ENCODE results near the gene FUBP3. TPM values are rescaled to one million over a fixed set of nuclear protein-coding genes. Genes with fewer than 3 reads are reported as not detected.
"Not testable (repeated sequence)": the region's sequence is repeated elsewhere in the genome, so short reads cannot be mapped to it uniquely, and the experiment has no call there.

FUBP3 gene
- total RNA-seq, 1 donor: 37.6 TPM

DNA sequence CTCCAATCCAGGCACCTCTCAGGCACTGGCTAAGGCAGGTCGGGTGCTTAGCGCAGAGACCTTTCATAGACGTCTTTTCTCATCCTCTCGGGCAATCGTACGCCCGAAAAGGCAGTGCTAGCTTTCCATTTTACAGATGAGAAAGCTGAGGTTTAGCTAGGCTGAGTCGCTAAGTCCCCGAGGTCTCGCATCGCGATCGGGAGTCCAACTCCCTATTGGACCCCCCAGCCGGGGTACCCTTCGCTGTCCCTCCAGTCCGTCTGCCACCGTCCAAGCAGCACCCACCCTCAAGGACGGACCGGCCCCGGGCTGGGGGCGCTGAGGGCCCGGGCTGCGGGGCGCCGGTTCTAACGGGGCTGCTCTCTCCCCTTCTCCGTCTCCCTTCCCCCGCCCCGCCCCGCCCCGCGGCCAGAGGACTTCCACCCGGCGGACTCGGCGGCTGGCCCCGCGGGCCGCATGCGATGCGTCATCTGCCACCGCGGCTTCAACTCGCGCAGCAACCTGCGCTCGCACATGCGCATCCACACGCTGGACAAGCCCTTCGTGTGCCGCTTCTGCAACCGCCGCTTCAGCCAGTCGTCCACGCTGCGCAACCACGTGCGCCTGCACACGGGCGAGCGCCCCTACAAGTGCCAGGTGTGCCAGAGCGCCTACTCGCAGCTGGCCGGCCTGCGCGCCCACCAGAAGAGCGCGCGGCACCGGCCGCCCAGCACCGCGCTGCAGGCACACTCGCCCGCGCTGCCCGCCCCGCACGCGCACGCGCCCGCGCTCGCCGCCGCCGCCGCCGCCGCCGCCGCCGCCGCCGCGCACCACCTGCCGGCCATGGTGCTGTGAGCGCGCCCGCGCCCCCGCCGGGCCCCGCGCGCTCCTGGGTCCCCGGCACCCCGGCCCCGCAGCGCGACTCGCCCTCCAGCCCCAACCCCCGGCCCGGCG lies 101.7 kb downstream of the FUBP3 start:
- peak overlapping the region; percentile 64 for H3K4me3 ChIP-seq (ENCODE audit: low read depth, low read length)
- no peak for TF ChIP-seq CTCF (IDR thresholded peaks at IDR 0.05; ENCODE audit: insufficient read depth, low read length)
- peak; percentile 71 for DNase-seq (ENCODE audit: low read depth)

GRCh38 chr9:130681769-130682420 lies 102.5 kb downstream of the FUBP3 start:
- no peak for DNase-seq (ENCODE audit: low read depth)
- TF ChIP-seq CTCF (IDR thresholded peaks at IDR 0.05; ENCODE audit: insufficient read depth, low read length): no peak
- peak overlapping the region; percentile 54 for H3K4me3 ChIP-seq (ENCODE audit: low read depth, low read length)

- DNase-seq (ENCODE audit: low read depth): peak; percentile 74
- TF ChIP-seq CTCF (IDR thresholded peaks at IDR 0.05; ENCODE audit: insufficient read depth, low read length): peak; percentile 78
- peak overlapping the region; percentile 29 for H3K4me3 ChIP-seq (ENCODE audit: low read depth, low read length)
These were observed 103.2 kb downstream of the FUBP3 start for GRCh38 chr9:130682421-130683121.

GRCh38 chr9:130685104-130685503 lies 105.7 kb downstream of the FUBP3 start:
- no peak overlapping the region for H3K4me3 ChIP-seq (ENCODE audit: low read depth, low read length)
- no peak for DNase-seq (ENCODE audit: low read depth)
- TF ChIP-seq CTCF (IDR thresholded peaks at IDR 0.05; ENCODE audit: insufficient read depth, low read length): no peak

DNA sequence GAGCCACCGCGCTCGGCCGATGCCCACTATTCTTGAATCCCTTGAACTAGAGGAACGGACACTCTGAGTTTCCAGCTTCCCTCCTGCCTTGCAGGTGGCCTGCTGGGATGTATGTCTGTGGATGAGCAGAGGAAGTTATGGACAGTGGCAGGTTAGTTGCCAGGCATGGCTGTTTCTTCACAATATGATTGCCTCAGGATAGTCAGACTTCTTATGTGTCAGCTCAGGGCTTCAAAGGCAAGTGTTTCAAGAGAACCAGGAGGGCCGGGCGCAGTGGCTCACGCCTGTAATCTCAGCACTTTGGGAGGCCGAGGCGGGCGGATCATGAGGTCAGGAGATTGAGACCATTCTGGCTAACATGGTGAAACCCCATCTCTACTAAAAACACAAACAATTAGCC lies 106.6 kb downstream of the FUBP3 start:
- not testable (repeated sequence) for H3K4me3 ChIP-seq (ENCODE audit: low read depth, low read length); DNase-seq (ENCODE audit: low read depth)

DNA sequence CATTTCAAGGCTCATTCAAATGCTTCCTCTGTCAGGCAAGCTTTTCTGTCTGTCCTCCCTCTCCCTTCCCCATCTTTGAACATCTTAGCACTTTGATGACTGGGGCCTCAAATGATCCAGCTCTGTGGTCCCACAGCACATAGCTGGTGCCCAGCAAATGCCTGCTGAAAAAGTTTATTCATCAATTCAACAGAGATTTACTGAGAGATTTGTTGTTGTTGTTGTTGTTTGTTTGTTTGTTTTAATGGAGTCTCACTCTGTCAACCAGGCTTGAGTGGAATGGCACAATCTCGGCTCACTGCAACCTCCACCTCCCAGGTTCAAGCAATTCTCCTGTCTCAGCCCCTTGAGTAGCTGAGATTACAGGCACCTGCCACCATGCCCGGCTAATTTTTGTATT lies 108.2 kb downstream of the FUBP3 start:
- no peak for DNase-seq (ENCODE audit: low read depth)
- H3K4me3 ChIP-seq (ENCODE audit: low read depth, low read length): no peak overlapping the region
- TF ChIP-seq CTCF (IDR thresholded peaks at IDR 0.05; ENCODE audit: insufficient read depth, low read length): no peak

Small RNA genes lying within 50 kb of the gene (small RNA-seq; reads per million reads assigned to genes)
- not detected for gene MIR6856

Other genes starting within 250 kb of the FUBP3 start
- gene ASS1, start 134.6 kb upstream of the FUBP3 start, total RNA-seq (ENCODE audit: low replicate concordance): 73.1 and 123 TPM in 2 replicates
- not detected in 2 replicates for gene PRDM12, start 85.0 kb downstream of the FUBP3 start, total RNA-seq (ENCODE audit: low replicate concordance)
- gene EXOSC2, start 114.2 kb downstream of the FUBP3 start, total RNA-seq (ENCODE audit: low replicate concordance): 28.2 and 31.5 TPM in 2 replicates